IMR-90 (cell line): ENCODE data around the gene TGM2.

Experiments
- CEBPB ChIP-seq: IDR thresholded peaks from 2 replicates; pipeline ENCODE4 v1.6.1; 2012; ENCODE audit warnings: low read depth, low read length, improper control_type of control experiment
- CHD1 ChIP-seq: IDR thresholded peaks from 2 replicates; pipeline ENCODE4 v1.6.1; 2012; ENCODE audit warnings: low read depth, low read length, improper control_type of control experiment
- CTCF ChIP-seq: conservative IDR thresholded peaks from 2 replicates; pipeline ENCODE4 v1.5.1; 2012; ENCODE audit warnings: mild to moderate bottlenecking, low read depth, low read length, improper control_type of control experiment
- MAFK ChIP-seq: IDR thresholded peaks from 2 replicates; pipeline ENCODE4 v1.6.1; 2012; ENCODE audit warnings: low read depth, low read length, improper control_type of control experiment
- POLR2A ChIP-seq: IDR thresholded peaks from 2 replicates; pipeline ENCODE4 v1.6.1; 2012; ENCODE audit warnings: mild to moderate bottlenecking, low read depth, low read length
- USF2 ChIP-seq: fragments of 150-350 bp; IDR thresholded peaks from 2 replicates; pipeline ENCODE4 v1.6.1; 2017; ENCODE audit warnings: mild to moderate bottlenecking, antibody characterized with exemption, low read length, low read depth

GRCh38 chr20:38104285-38104684 is 60.8 kb downstream of the TGM2 start:
- TF ChIP-seq POLR2A = no peak
- no peak for TF ChIP-seq CTCF
- TF ChIP-seq CHD1 = no peak
- no peak for TF ChIP-seq MAFK
- no peak for TF ChIP-seq USF2
- no peak for TF ChIP-seq CEBPB
